HK-2 (cell line): ENCODE results near the gene ANGEL1.

Source experiments
- DNase-seq: peaks from one replicate; pipeline ENCODE4 v3.0.0-alpha.2; 2018; ENCODE audit not compliant: unreplicated experiment

The ANGEL1 gene

GRCh38 chr14:76779221-76780057 lies 33.2 kb downstream of the ANGEL1 start:
- no peak for DNase-seq

GRCh38 chr14:76778546-76779215 lies 34.0 kb downstream of the ANGEL1 start:
- no peak for DNase-seq

- no peak for DNase-seq
Measured at GRCh38 chr14:76777721-76778120, 35.0 kb downstream of the ANGEL1 start.

- DNase-seq: no peak
Measured at GRCh38 chr14:76776428-76777251, 36.0 kb downstream of the ANGEL1 start.

GRCh38 chr14:76775695-76776427 lies 36.8 kb downstream of the ANGEL1 start:
- DNase-seq: no peak

DNA sequence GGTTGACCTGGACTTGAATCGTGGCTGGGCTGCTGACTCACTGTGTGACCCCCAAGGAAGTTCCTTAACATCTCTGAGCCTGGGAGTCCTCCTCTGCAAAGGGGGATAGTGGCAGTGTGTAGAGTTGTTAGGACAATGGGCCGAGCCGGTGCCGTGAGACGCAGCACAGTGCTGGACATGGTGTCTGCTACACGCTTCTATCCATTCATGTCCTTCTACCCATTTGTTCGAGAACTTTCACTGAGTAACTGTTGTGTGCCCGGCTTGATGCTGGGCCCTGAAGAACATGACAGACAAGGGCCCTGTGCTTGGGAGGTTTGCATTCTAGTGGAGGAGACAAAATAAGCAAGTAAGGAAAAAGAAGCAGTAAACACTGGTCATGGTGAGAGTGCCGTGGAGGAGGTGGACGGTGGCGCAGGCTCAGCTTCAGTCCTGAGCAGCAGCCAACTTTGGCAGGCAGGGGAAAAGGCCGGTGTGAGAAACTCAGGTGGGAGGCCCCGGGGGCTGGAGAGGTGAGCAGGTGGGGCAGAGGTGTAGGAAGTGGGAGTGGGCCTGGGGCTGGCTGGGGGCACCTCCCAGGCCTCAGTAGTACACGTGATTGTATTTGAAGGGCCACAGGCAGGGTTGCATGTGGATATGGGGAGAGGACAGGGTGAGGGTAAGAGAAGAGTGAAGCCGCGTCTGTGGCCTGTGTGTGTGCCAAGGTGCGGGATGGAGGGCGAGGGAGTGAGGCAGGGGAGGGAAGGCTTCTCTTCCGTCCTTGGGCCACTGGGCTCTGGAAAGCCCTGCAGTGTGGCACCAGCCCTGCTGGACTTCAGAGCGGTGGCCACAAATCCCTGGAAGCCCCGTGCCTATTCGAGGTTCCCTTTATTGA lies 37.6 kb downstream of the ANGEL1 start:
- DNase-seq: no peak

DNA sequence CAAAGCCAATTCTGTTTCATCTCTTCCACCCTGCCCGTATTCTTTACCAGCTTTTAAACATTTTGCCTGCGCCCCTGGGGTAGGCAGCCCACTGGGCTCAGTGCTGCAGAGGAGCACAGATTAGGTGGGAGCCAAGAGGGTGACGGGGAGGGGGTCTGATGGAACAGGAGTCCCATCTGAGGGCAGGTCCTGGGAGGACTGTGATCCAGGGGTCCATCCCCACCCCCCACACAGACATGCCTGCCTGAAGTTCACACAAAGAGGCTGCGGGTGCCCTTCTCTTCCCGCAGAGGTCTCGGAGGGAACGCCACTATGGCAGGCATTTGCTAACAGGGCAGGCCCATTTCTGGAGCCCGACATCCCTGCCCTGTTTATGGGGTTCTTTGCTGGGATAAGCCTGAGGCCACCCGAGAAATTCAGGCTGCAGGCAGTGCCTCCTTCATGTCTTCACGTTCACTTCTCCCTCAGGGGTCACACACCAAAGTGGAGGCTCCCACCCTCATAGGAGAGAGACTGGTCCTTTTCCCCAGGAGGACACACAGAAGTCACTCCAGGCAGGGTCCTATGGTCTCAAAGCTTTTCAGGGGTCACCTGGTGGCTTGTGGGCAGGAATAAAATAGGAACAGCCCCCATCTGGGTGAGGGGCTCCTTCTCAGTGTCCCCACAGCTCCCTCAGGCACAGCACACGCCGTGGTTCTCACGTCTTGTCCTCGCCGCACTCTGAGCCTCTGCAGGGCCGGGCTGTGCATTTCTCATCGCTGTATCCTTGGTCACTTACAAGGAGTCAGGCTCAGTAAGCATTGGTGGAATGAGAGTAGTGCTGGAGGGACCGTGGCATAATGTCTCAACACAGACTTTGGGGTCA lies 38.5 kb downstream of the ANGEL1 start:
- no peak for DNase-seq

- DNase-seq: peak; percentile 63
Measured at GRCh38 chr14:76773188-76773885, 39.3 kb downstream of the ANGEL1 start.

DNA sequence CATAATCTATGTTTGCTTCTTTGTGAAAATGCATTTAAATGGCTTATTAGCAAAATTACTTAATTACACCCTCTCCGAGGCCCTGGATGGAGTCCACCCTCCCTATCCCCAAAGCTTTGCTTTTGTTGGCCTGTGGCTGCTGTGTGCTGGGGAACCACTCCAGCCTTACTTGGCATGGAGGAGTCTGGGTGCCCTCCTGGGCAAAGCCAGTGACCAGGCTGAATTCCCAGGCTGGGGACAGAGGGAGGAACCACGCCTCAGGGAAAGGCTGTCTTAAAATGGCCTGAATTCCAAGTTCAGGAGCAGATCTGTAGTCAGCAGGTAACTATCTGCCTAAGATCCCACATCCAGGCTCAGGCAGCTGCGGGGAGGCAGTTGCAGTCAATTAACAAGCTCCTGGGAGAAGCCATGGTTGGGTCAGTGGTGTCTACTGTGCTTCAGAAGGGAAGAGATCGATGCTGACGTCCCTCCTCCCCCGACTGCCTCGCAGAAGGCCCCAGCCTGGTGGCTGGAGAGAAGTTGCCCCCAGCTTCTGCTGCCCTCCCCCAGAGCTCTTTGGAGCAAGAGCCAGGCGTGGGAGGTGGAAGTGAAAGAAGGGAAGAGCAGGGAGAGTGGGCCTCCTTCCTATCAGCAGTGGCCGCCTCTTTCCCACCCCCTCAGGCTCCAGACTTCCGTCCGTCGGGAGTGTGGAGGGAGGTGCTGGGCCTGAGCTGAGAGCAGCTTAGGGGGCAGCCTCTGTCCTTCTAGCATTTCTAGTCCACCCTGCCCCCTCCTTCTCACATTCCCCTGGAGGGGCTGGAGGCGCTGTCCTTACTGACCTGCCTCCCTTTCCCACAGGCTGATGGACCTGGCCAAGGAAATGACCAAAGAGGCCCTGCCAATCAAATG lies 40.1 kb downstream of the ANGEL1 start:
- no peak for DNase-seq

- no peak for DNase-seq
Measured at GRCh38 chr14:76771437-76771980, 41.2 kb downstream of the ANGEL1 start.

DNA sequence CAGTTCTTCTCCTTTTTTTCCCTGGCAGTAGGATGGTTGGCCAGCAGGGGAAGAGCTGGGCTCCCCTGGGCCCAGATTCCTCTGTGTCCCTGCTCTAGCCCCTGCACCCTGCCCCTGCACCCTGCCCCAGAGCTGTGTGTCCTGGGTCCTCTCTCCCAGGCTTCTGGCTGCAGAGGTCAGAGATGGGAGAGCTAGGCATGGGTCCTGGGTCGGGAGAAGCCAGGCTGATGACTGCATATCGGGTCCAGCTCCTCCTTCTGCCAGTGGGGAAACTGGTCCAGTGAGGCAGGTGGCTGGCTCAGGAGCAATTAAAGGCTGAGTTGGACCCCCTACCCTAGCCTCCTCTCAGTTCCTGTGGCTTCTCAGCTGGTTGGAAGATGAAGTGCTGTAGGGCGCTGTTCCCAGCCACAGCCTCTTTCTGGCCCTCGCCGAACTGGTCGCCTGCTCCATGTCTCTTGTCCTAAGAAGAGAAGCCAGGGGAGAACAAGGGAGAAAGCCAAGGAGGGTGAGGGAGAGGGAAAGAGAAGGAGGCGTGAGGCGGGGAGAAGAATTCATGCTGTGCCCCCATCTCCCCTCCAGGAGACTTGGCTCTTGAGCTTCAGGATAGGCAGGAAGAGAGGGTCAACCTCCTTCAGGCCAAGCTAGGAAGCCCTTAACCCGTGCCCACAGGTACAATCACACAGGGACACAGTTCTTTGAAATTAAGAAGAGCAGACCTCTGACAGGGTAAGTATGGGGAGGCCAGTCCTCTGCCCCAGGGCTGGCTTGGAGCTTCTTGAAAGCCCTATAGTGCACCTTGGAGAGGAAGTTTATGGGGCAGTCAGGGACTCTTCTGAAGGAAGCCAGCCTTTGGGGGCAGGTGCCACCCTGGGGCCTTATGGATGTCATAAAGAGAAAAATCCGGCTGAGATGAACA lies 41.9 kb downstream of the ANGEL1 start:
- DNase-seq: no peak

- DNase-seq: no peak
Measured at GRCh38 chr14:76769636-76770292, 42.9 kb downstream of the ANGEL1 start.

DNA sequence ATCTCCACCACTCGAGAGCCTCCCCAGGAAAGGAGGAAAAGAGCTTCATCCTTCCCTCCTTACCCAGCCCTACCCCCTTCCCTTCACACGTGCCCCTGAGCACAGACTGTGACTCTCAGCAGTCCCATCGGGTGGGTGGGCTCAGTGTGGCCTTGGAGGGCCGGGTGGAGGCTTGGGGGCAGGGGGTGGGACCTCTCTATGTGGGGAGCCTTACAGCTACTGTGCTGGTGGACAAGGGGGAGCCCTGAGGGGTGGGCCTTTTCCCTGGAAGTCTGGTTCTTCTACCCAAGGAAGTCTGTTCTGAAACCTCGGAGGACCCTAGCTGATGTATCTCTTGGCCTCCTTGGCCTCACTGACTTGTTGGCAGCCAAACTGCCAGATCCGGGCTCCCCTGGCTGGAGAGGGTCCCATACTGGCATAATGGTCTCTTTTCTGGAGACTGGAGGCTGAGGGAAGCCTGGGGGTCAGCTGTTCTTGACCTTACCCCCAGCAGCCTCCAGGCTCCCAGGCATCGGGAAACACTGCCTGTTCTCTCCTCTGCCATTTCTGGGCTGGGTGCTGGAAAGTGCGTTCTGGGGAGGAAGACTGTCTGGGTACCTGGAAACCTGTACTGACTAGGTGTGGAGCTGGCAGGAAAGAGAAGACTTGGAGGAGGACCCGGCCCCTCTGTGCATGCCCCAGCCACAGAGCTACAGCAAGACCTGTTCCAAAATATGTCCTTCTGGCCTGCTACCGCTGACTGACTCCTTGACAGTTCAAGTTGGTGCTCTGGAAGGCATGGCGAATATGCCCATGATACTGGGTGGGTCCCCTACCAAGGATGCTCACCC lies 43.8 kb downstream of the ANGEL1 start:
- no peak for DNase-seq

- DNase-seq: no peak
Measured at GRCh38 chr14:76767681-76768656, 44.7 kb downstream of the ANGEL1 start.
